Activated T-cell treated with anti-CD3 and anti-CD28 coated beads for 48 hours (primary cell): ENCODE data around the gene MATR3.
"Not testable (repeated sequence)": the region's sequence is repeated elsewhere in the genome, so short reads cannot be mapped to it uniquely, and the experiment has no call there.

Source experiments
- DNase-seq: peaks from one replicate; pipeline ENCODE4 v3.0.0-alpha.2; 2020; ENCODE audit warnings: low read depth

MATR3 gene

GRCh38 chr5:139297439-139298133 is 4.0 kb downstream of the MATR3 start:
- DNase-seq: no peak

GRCh38 chr5:139298242-139298641 is 4.7 kb downstream of the MATR3 start:
- DNase-seq: no peak

GRCh38 chr5:139299486-139299885 is 5.9 kb downstream of the MATR3 start:
- no peak for DNase-seq

GRCh38 chr5:139301808-139302499 is 8.4 kb downstream of the MATR3 start:
- DNase-seq: no peak

GRCh38 chr5:139304391-139305324 is 11.1 kb downstream of the MATR3 start:
- no peak for DNase-seq

GRCh38 chr5:139306197-139306596 is 12.7 kb downstream of the MATR3 start:
- DNase-seq: no peak

- no peak for DNase-seq
These were observed 13.3 kb downstream of the MATR3 start for GRCh38 chr5:139306628-139307379.

- no peak for DNase-seq
These were observed 15.3 kb downstream of the MATR3 start for GRCh38 chr5:139308797-139309196.

- not testable (repeated sequence) for DNase-seq
These were observed 17.2 kb downstream of the MATR3 start for GRCh38 chr5:139310715-139311186.

- no peak for DNase-seq
These were observed 18.5 kb downstream of the MATR3 start for GRCh38 chr5:139312075-139312474.

GRCh38 chr5:139314276-139314675 is 20.7 kb downstream of the MATR3 start:
- DNase-seq: no peak

GRCh38 chr5:139315056-139315615 is 21.6 kb downstream of the MATR3 start:
- DNase-seq: no peak

- no peak for DNase-seq
These were observed 42.3 kb downstream of the MATR3 start for GRCh38 chr5:139335811-139336210.

- DNase-seq: no peak
These were observed 46.5 kb downstream of the MATR3 start for GRCh38 chr5:139340051-139340450.

- DNase-seq: no peak
These were observed 47.7 kb downstream of the MATR3 start for GRCh38 chr5:139341187-139341688.

- peak; percentile 96 for DNase-seq
These were observed 48.3 kb downstream of the MATR3 start, which contains the start of gene PAIP2 for GRCh38 chr5:139341689-139342422. Gene PAIP2 (plus strand): TSS chr5:139341854. CDS start chr5:139363785, 21,931 bp downstream.

GRCh38 chr5:139342423-139342723 is 48.8 kb downstream of the MATR3 start:
- no peak for DNase-seq

- no peak for DNase-seq
These were observed 49.9 kb downstream of the MATR3 start for GRCh38 chr5:139343476-139343875.

- DNase-seq: no peak
These were observed 50.6 kb downstream of the MATR3 start for GRCh38 chr5:139344177-139344576.

- not testable (repeated sequence) for DNase-seq
These were observed 51.9 kb downstream of the MATR3 start for GRCh38 chr5:139345442-139345841.
